Epithelial cell of alveolus of lung (primary cell): ENCODE results near the gene CRY1. TPM values are rescaled to one million over a fixed set of nuclear protein-coding genes. Genes with fewer than 3 reads are reported as not detected.

Experiments
- total RNA-seq: library from RNA; depleted of rRNA; stranded (reverse); fragments of >200 nt; gene quantifications from 2 replicates; pipeline ENCODE4 v1.2.1, GENCODE V29; 2015

The CRY1 gene
- 12.3 and 13.7 TPM in 2 replicates for total RNA-seq

DNA sequence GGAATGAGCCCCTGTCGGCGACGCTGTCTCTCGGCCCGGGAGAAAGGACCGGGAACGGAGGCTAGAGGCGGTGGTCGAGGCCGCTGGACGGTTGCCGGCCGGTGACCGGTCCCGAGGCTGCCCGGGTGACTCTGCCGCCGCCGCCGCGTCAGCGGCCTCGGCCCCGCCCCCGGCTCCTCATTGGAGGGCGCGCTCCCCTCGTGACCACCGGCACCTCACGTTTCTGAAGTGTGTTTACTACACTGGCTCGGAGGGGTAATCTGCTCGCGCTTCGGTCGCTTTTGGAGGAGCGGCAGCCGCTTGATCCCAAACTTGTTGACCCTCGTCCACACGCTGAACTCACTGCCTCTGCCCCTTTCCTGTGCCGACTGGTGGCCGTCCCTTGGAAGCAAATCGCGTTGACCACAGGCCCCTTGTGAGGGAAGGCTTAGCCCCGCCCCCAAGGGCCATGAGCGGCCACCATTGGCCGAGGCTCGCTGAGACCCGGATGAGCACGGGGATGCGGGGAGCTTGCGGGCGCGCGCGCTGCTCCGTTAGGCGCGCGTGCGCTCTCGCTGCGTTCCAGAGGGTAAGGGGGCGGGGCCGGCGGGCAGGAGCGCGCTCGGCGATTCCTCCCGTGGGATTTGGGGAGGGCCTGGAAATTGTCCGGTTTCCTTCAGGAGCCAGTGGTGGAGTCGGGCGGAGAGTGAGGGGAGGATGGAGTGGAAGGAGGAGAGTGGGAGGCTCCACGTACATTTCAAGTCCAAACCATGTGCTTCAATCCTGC is at the start of gene CRY1:
Gene CRY1 (minus strand): TSS at position 133 of the 766 bp plus-strand sequence. CDS start 588 bp downstream, outside the sequence.

DNA sequence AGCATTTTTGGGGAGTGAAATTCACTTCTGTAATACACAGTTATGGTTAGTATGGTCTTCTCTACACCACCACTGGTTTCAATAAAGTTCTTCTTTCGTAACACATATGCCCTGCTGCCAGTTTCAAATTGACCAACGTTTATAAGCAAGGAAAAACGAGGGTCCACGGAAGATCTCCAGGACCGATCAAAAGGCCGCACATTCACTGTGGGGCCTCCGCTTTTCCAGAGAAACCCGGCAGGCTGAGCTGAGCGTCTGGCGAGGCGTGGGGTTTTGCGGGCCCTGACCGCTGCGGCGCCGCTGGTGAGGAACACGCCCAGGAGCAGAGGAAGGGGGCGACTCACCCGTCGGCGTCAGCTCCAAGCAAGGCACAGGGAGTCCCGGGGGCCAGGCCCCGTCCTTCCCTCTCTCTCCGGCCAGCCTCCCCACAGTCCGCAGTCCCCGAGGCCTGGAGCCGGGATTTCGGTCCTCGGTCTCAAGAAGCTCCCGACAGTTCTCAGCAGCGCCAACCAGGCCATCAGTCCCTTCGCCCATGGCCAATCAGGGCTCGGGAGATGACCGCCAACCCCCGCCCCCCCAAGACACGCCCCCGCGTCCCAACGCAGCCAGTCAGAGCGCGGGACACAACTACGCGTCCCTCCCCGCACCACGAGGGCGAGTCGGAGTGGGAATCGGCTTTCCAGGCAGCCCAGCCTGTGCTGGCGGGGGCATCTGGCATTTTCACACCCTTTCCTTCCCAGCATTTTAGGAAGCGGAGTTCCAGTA is 106.5 kb downstream of the CRY1 start, which contains the start of gene MTERF2:
Gene MTERF2 (minus strand): TSS at position 522 of the 765 bp plus-strand sequence. CDS start 8,432 bp downstream, outside the sequence.

DNA sequence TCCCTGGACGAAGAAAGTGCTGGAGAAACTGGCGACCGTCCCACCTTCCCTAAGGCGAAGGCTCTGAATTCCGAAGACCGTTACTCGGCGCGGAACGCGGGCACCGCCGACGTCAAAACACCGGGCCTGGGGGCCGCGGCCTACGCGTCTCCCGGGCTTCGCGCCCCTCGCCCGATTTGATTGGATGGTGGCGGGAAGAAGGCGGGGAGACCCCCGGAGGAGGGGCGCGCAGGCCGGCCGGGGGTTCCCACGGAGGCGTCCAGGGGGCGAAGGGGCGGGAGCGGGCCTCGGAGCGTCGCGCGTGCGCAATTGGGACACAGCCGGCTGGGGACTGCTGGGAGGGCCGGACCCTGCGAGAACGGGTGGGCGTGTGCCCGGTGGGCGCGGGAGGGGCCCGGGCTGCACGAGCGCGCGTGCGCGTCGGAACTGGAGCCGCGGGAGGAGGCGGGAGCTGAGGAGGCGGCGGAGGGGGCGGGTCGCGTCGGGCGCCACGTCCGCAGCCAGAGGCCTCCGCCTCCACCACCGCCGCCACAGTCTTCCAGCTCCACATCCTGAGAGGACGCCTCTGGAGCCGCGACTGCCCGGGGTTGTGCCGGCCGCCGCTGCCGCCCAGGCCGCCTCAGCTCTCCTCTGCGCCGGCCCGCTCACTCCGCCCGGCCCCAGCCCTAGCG is 137.8 kb downstream of the CRY1 start, which contains the start of gene TMEM263:
Gene TMEM263 (plus strand): TSS at position 531 of the 671 bp plus-strand sequence. CDS start 11,210 bp downstream, outside the sequence.

Other genes with a start within 250 kb of the CRY1 start
- 62.4 and 98.0 TPM in 2 replicates for gene TMEM263, start 137.6 kb downstream of the CRY1 start, total RNA-seq
- gene MTERF2, start 106.4 kb downstream of the CRY1 start, total RNA-seq, result 3.2 and 7.8 TPM in 2 replicates